Measurements from ENCODE around the gene ABCG1. TPM values are rescaled to one million over a fixed set of nuclear protein-coding genes. Genes with fewer than 3 reads are reported as not detected.
A peak's percentile ranks its signal among the peaks of the same experiment; 100 is the strongest.

Gene ABCG1
- total RNA-seq, 1 donor from 2014 or later, result 39.5 TPM

DNA sequence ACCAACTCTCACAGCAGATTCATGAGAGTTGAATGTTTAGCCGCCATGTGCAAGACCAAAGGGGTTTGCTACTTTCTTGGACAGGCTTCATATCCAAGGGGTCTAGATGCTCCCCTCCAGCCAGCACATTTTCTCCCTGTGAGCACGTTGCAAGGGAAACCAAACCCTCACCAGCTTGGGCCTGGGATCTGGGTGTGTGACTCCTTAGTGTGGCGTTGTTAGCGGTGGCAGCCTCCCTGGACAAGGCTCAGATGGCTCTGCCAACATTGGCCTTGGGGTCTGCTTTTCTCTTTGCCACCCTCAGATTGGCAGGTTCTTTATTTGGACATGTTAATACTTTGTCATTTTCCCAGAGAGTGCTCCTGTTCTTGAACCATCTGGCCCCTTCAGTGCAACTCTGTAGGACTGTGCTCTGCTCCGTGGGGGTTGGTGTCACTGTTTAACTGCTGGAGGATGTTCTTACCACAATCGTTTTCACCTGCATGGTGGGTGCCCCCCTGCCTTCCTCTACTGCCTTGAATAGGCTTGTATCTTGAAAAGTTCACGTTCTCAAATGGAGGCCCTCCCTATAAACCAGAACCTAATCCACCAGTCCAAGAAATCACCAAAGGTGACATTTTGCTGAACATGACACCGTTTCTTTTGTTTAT is 13.4 kb downstream of the ABCG1 start:
- no peaks in the 10 kb centered on the region for H3K9me3 ChIP-seq
- no peak overlapping the region for H3K4me3 ChIP-seq
- DNase-seq (ENCODE audit: low spot score in 2 of 2), result no peak
- TF ChIP-seq, protein P1, sequence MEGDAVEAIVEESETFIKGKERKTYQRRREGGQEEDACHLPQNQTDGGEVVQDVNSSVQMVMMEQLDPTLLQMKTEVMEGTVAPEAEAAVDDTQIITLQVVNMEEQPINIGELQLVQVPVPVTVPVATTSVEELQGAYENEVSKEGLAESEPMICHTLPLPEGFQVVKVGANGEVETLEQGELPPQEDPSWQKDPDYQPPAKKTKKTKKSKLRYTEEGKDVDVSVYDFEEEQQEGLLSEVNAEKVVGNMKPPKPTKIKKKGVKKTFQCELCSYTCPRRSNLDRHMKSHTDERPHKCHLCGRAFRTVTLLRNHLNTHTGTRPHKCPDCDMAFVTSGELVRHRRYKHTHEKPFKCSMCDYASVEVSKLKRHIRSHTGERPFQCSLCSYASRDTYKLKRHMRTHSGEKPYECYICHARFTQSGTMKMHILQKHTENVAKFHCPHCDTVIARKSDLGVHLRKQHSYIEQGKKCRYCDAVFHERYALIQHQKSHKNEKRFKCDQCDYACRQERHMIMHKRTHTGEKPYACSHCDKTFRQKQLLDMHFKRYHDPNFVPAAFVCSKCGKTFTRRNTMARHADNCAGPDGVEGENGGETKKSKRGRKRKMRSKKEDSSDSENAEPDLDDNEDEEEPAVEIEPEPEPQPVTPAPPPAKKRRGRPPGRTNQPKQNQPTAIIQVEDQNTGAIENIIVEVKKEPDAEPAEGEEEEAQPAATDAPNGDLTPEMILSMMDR (IDR thresholded peaks at IDR 0.05), result no peak
- intact Hi-C loops (cut with DNase I), result loop anchor here (5.0 to 10.0 kb wide), 2 partner anchors 55 to 808 kb away; partner anchors contain the start of gene MX1
- H3K36me3 ChIP-seq, result no peaks in the 10 kb centered on the region
- peaks cover 17 to 22% of the 10 kb centered on the region in 2 donors for H3K4me1 ChIP-seq
- peak overlapping the region; percentile 69 to 71 for H3K27ac ChIP-seq
- H3K27me3 ChIP-seq, result no peaks in the 10 kb centered on the region

DNA sequence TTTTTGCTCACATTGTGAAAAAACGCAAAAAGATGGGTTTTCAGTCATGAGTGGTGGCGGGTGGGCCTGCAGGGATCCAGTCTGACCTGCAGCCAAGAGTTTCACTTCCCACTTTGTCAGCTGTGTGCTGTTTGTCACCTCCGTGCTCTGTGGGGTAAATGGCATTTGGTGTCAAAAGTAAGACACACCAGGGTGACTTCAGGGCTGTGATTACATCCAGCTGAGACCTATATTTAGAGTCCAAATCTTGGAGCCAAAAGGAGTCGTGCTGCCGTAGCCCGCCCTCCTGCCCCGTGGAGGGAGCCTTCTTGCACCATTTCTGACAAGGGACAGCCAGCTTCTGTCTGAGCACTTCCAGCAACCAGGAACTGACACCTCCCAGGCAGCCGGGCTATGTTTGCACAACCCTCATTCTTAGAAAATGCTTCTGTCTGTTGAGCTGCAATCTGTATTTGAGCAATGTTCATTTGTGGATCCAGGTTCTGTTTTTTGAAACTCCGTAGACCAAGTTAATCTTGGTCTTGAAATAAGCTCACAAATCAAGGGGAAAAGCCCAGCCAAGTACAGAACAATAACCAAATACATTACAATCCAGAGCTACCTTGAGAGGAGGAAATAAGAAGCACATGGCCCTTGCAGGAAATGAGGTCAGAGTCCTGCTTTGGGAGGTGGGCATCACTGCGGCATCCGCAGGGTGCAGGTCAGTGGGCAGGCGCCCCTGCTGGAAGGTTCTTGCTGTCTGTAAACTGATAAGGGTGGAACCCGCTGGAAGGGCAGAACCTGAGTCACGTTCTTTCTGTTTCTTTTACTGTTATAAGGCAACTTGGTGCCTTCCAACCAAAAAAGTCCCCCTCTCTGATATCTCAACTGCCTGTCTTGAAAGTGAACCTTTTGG is 14.4 kb downstream of the ABCG1 start:
- Histone ChIP-seq H3K27ac (peak overlapping the region; percentile 69 to 71), H3K4me3 (peak overlapping the region in 1 of 2 donors; percentile 73), H3K27me3 (no peaks in the 10 kb centered on the region), H3K36me3 (no peaks in the 10 kb centered on the region), H3K9me3 (no peaks in the 10 kb centered on the region), H3K4me1 (peaks cover 17 to 22% of the 10 kb centered on the region in 2 donors)
- TF ChIP-seq, protein P1 (IDR thresholded peaks at IDR 0.05), result peak; percentile 26 to 53 (median 39)
- DNase-seq (ENCODE audit: low spot score in 2 of 2), result peak; percentile 47 to 87
- intact Hi-C loops (cut with DNase I), result loop anchor here (5.0 to 10.0 kb wide), 2 partner anchors 56 to 809 kb away; partner anchors contain the start of gene MX1

DNA sequence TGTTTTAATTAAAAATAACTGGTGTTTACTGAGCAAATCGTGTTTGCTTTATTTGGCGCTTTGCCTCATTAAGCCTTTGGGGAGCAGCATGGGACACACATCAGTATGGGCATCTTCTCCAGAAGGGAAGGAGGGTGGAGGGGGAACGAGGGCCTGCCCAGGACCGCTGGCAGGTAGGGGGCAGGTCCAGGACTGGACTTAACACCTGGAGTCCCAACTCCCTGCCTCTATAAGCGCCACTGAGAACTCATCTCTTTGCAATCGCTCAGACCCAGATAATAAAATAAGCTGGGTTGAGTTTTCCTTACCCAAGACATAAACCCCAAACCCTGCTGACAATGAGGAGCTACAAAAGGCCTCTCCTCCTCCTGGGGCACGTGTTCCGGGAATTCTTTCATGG is 15.1 kb downstream of the ABCG1 start:
- no peaks in the 10 kb centered on the region for H3K27me3 ChIP-seq
- no peak for DNase-seq (ENCODE audit: low spot score in 2 of 2)

DNA sequence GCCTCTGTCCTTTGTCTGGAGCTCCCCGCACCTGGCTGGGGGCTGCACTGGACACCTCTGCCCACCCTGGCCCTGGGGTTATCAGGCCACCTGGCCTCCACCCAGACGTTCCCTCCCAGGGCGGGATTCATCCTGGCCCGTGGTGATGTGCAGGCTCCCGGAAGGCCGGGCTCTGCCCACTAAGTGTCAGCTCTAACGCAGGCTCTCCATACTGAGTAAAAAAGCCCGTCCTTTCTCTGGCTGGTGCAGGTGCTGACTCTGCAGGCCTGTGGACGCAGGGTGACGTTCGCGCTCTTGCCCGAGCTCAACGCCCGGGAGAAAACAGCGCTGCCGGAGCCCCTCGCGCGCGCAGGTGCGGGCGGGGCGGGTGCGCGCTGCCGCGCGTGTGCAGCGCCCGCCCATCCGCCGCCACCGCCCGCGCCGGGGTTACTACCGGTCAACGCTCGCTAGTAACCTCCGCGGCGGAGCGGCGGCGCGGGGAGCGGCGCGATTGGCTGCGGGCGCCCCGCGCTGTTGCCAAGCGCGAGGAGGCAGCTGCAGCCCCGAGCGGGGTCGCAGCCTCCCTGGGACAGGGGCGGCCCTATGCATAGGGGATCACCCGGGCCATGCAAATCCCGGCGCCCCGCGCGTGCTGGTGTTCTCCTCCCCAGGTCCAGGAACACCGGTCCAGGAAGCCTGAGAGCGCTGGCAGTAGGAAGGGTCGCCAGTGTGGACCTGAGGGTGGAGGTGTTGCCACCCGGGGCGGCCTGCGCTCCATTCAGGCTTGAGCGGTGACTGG is 15.7 kb downstream of the ABCG1 start:
- Histone ChIP-seq H3K9me3 (no peaks in the 10 kb centered on the region), H3K27me3 (no peaks in the 10 kb centered on the region), H3K4me3 (peak overlapping the region; percentile 55 to 73), H3K4me1 (peaks cover 17 to 22% of the 10 kb centered on the region in 2 donors), H3K27ac (peak overlapping the region; percentile 69 to 71), H3K36me3 (no peaks in the 10 kb centered on the region)
- intact Hi-C loops (cut with DNase I), result loop anchor here (5.0 to 10.0 kb wide), 2 partner anchors 57 to 810 kb away; partner anchors contain the start of gene MX1
- DNase-seq (ENCODE audit: low spot score in 2 of 2), result peak in 1 of 2 donors; percentile 80
- TF ChIP-seq, protein P1 (IDR thresholded peaks at IDR 0.05), result no peak

More for the DNA sequence above, 15.1 kb downstream of the ABCG1 start:
- TF ChIP-seq, protein P1 (IDR thresholded peaks at IDR 0.05), result no peak
- H3K36me3 ChIP-seq, result no peaks in the 10 kb centered on the region
- intact Hi-C loops (cut with DNase I), result loop anchor here (5.0 to 10.0 kb wide), 2 partner anchors 57 to 809 kb away; partner anchors contain the start of gene MX1
- H3K4me1 ChIP-seq, result peaks cover 17 to 22% of the 10 kb centered on the region in 2 donors
- H3K9me3 ChIP-seq, result no peaks in the 10 kb centered on the region
- peak overlapping the region; percentile 69 to 71 for H3K27ac ChIP-seq
- H3K4me3 ChIP-seq, result peak overlapping the region; percentile 55 to 73

DNA sequence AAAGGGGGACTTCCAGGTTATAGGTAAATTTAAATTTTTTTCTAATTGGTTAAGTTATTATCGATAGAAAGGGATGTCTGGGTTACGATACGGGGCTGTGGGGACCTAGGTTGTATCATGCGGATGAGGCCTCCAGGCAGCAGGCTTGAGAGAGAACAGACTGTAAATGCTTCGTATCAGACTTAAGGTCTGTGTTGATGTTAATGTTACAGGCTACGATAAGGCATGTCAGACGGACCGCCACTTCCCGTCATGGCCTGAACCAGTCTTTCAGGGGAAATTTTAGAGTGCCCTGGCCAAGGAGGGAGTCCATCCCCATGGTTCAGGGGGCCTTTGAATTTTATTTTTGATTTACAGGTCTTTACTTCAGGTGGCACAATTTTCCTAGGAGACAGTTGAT is 16.7 kb downstream of the ABCG1 start:
- peak overlapping the region in 1 of 2 donors; percentile 73 for H3K4me3 ChIP-seq
- H3K4me1 ChIP-seq, result peaks cover 17 to 22% of the 10 kb centered on the region in 2 donors

More for the DNA sequence above, 16.7 kb downstream of the ABCG1 start:
- intact Hi-C loops (cut with DNase I), result loop anchor here (10.0 kb wide), 1 partner anchor 811 kb away; the partner anchor contains the start of gene MX1
- DNase-seq (ENCODE audit: low spot score in 2 of 2), result no peak
- no peak overlapping the region for H3K27ac ChIP-seq
- no peaks in the 10 kb centered on the region for H3K36me3 ChIP-seq
- H3K9me3 ChIP-seq, result no peaks in the 10 kb centered on the region
- no peaks in the 10 kb centered on the region for H3K27me3 ChIP-seq
- TF ChIP-seq, protein P1 (IDR thresholded peaks at IDR 0.05), result no peak
